ENCODE data around the gene PIGU. TPM values are rescaled to one million over a fixed set of nuclear protein-coding genes. Genes with fewer than 3 reads are reported as not detected.

Gene PIGU
- total RNA-seq, 1 donor from 2014 or later: 12.9 TPM

- intact Hi-C loops (cut with DNase I): no loop called here
- DNase-seq (ENCODE audit: missing footprints): no peak
- peak; percentile 70 for ATAC-seq
Observed at GRCh38 chr20:34600892-34601653, 75.8 kb downstream of the PIGU start.

GRCh38 chr20:34595377-34596184, 81.3 kb downstream of the PIGU start:
- DNase-seq (ENCODE audit: missing footprints): no peak
- intact Hi-C loops (cut with DNase I): no loop called here

DNA sequence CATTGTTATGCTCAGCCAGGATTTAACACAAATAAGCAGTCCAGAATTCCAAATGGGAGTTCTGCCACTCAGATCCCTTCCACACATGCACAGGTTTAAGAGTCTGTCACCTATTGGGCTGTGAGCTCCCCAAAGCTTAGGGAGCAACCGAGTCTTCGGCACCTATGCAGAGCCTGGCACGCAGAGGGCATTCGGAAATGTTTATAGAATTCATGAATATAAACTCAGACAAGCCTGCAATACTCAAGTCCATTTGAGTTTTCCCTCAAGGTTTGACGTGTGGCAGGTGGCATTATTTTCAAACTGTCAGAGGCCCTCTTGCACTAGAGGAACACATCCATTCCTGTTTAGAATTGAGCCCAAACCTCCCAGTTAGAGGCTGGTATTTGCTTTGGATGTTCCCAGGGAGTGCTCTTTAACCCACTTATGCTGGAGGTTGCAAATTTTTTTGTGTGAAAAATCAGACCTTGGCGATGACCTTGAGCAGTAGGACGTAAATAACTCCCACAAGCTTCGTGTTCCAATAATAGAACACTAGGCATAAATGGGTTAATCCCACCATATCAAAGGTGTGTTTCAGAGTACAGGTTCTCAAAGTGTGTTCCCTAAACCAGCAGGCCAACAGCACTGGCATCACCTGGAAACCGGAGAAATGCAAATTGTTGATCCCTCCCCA, 90.3 kb downstream of the PIGU start:
- no peak for DNase-seq (ENCODE audit: missing footprints)
- intact Hi-C loops (cut with DNase I): no loop called here
- no peak for ATAC-seq

More at GRCh38 chr20:34595377-34596184, 81.3 kb downstream of the PIGU start:
- no peak for ATAC-seq

DNA sequence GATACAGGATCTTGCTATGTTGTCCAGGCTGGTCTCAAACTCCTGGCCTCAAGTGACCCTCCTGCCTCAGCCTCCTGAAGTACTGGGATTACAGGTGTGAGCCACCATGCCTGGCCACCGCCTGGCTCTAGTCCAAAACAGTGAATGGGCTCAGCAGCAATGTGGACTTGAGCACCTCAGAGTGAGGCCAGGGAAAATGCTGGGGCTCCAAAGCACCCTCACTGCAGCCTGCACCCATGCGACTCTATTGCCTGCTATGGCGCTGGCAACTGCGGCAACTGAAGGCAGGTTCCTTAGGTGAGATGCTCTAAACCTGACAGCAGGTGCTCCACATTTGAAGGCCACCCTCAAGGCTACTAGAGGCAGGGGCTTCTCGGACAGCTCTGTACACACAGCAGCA, 91.9 kb downstream of the PIGU start:
- intact Hi-C loops (cut with DNase I): no loop called here
- ATAC-seq (no peak), DNase-seq (ENCODE audit: missing footprints) (no peak)

- DNase-seq (ENCODE audit: missing footprints): no peak
- intact Hi-C loops (cut with DNase I): no loop called here
- peak; percentile 35 for ATAC-seq
Observed at GRCh38 chr20:34583544-34583943, 93.3 kb downstream of the PIGU start.

DNA sequence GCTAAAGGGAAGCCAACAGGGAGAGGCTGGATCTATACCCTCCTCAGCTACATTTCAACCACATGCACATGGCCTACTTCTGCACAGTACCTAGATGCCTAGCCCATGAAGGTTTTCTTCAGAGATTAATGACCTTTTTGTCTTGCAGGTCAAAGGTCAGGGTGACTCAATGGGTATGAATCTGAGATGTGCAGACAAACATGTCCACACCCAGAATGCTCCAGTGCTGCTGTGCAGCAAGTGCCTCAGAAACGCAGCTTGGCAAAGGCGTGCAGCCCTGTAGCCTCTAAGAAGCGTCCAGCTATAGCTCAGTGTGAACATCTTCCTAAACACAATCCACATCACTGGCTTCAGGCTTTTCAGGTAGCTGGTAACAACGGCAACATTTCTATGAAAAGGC, 94.0 kb downstream of the PIGU start:
- DNase-seq (ENCODE audit: missing footprints) (no peak), ATAC-seq (no peak)
- intact Hi-C loops (cut with DNase I): no loop called here

DNA sequence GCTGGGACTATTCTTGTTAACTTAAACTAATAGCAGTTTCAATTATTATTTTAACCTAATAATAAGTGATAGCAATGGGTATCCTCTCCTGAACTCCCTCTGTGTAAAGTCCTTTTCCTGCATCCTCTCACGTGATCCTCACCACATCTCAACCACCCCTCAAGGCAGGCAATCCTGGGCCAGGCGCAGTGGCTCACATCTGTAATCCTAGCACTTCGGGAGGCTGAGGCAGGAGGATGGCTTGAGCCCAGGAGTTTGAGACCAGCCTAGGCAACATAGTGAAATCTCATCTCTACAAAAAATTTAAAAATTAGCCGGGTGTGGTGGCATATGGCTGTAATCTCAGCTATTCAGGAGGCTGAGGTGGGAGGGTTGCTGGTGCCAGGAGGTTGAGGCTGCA, 94.7 kb downstream of the PIGU start:
- intact Hi-C loops (cut with DNase I): no loop called here
- no peak for ATAC-seq

DNA sequence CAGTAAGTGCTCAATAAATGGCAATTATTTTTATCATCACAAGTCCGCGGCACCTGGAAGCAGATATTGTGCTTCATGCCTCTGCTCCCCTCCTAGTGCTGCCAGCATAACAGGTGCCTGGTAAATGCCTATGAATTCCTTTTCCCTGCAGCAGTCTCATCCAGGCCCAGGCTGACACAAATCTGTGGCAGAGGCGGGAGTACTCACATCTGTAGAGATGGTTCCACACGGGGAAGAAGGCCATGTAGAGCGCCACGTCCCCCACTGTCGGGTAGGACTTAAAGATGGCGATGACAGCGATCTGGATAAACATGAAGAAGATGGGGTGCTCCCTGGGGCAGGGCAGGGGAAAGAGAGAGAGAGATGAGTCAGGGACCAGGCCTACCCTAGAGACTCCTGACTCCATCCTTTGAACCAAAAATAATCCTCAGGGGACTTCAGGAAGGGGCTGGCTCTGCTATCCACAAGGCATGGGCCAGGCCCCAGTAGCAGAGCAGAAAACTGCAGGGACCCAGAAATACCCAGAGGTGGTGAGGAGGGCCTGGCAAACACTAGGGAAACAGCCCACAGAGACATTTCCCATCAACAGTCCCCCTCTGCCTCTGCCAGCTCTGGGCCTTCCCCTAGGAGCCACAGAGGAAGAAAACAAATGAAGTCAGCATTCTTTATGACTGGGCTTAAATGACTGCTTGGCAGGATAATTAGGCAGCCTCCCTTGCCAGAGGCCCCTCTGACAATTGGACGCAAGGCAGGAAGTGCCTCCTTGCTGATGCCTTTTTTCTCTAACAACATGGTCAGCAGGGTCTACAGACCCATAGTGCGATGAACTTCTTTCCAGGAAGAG, 95.3 kb downstream of the PIGU start:
- peak; percentile 32 for ATAC-seq

More for the DNA sequence above, 94.7 kb downstream of the PIGU start:
- DNase-seq (ENCODE audit: missing footprints): no peak

DNA sequence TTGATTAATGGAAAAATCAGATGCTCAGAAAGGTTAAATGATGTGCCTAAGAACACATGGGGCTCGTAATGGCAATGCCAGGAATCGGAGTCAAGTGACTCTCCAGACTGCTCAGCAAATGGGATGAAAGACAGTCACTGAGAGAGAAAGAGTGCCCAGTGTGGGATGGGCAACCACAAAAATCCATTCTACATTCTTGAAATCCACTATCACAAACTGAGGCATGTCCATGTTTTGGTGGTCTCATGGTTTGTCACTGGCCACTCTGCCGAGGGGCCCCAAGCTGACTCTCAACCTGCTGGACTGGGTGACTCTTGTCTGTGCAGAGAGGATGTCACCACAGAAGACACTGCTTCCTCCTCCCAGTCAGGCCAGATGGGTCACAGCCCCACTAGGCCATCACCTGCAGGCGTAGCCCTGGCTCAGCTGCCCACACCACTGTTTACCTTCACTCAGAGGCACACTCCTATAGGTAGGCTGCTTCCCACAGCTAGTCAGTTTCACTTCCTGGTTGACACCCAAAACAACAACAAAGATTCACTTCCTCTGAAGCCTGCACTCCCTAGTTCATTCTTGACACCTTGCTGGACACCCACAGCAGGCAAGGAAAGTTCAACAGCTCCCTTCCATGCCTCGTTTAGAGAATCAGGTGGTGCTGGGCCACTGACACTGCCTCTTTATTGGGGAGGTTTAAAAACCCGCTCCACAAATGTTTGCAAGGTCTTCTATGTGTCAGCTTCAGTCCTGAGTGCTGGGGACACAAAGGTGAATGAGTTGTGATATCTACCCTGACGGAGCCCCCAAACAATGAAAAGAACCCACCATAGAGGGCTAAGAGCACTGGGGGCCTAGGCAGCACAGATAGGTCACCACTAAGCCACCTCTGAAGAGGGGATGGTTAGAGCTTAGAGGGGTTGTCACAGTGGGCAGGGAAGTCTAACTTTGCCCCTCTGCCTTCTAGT, 96.6 kb downstream of the PIGU start:
- DNase-seq (ENCODE audit: missing footprints) (no peak), ATAC-seq (no peak)
- intact Hi-C loops (cut with DNase I): loop anchor here (1.0 to 5.0 kb wide), 4 partner anchors 49 to 189 kb away; partner anchors contain the start of gene TP53INP2

More for the DNA sequence above, 95.3 kb downstream of the PIGU start:
- peak; percentile 75 for DNase-seq (ENCODE audit: missing footprints)
- intact Hi-C loops (cut with DNase I): no loop called here

- intact Hi-C loops (cut with DNase I): loop anchor here (1.0 to 5.0 kb wide), 4 partner anchors 49 to 190 kb away; partner anchors contain the start of gene TP53INP2
- peak; percentile 83 for ATAC-seq
- DNase-seq (ENCODE audit: missing footprints): peak; percentile 75
Observed at GRCh38 chr20:34579191-34579978, 97.5 kb downstream of the PIGU start.

GRCh38 chr20:34578521-34578920, 98.4 kb downstream of the PIGU start:
- intact Hi-C loops (cut with DNase I): loop anchor here (2.0 to 5.0 kb wide), 2 partner anchors 50 to 174 kb away; no protein-coding TSS in a partner anchor
- DNase-seq (ENCODE audit: missing footprints): peak; percentile 74
- ATAC-seq: peak; percentile 83

- DNase-seq (ENCODE audit: missing footprints) (no peak), ATAC-seq (peak; percentile 26)
- intact Hi-C loops (cut with DNase I): loop anchor here (2.0 to 5.0 kb wide), 2 partner anchors 51 to 174 kb away; no protein-coding TSS in a partner anchor
Observed at GRCh38 chr20:34578025-34578424, 98.9 kb downstream of the PIGU start.

DNA sequence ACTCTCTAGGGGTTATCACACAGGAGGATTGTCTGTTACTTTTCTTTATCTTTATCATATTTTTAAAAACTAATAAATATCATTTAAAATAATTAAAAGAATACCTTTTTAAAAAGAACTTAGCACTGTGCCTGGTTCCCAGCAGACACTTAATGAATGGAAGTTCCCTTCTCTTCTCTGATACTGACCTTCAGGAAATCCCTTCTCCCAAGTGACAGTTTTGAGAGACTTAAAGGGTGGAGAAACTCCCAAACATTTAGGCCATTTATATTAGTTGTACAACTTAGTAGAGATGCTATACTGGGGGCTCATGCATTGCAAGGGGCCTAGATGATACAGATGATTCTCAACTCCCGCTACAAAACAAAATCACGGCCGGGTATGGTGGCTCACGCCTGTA, 99.8 kb downstream of the PIGU start:
- ATAC-seq: no peak
- DNase-seq (ENCODE audit: missing footprints): no peak
- intact Hi-C loops (cut with DNase I): loop anchor here (5.0 kb wide), 1 partner anchor 175 kb away; no protein-coding TSS in a partner anchor

GRCh38 chr20:34575756-34576155, 101.1 kb downstream of the PIGU start:
- intact Hi-C loops (cut with DNase I): loop anchor here (5.0 kb wide), 1 partner anchor 177 kb away; no protein-coding TSS in a partner anchor
- DNase-seq (ENCODE audit: missing footprints): no peak
- no peak for ATAC-seq

GRCh38 chr20:34575271-34575670, 101.6 kb downstream of the PIGU start:
- intact Hi-C loops (cut with DNase I): loop anchor here (5.0 kb wide), 1 partner anchor 177 kb away; no protein-coding TSS in a partner anchor
- DNase-seq (ENCODE audit: missing footprints) (no peak), ATAC-seq (no peak)

DNA sequence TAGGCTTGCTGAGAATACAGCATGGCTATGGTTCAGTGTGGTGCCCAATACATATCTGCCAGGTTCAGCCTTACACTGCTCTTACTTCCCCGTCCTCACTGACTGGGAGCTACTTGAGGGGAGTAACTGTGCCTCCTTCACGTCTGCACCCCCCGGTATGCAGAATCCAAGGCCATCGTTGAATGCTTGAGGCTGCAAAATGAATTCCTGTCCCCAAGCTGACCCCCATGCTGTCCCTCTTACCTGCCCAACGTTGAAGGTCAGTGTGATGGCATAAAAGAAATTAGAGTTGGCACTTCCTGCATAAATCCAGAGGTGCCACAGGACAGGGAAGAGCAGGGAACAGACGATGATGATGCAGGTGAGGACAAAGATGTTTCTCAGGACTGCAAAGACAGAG, 102.0 kb downstream of the PIGU start:
- intact Hi-C loops (cut with DNase I): loop anchor here (5.0 kb wide), 1 partner anchor 177 kb away; no protein-coding TSS in a partner anchor
- ATAC-seq (no peak), DNase-seq (ENCODE audit: missing footprints) (no peak)

Data from Right ventricle myocardium inferior (tissue), 1 donor.